GM23338 (cell line): ENCODE measurements around the gene BTNL9.

Experiments
- CREB1 ChIP-seq: fragments of 250-450 bp; sonication (Bioruptor Pico); IDR thresholded peaks from 2 replicates; pipeline ENCODE4 v1.5.0; 2020; ENCODE audit warnings: low read depth, mild to moderate bottlenecking, moderate library complexity
- EZH2 ChIP-seq: fragments of 200-600 bp; sonication (generic); IDR thresholded peaks from one replicate; pipeline ENCODE4 v1.8.0; 2017; ENCODE audit warnings: antibody characterized with exemption, mild to moderate bottlenecking, low read depth; ENCODE audit not compliant: unreplicated experiment
- EZH2phosphoT487 ChIP-seq: fragments of 200-600 bp; sonication (generic); IDR thresholded peaks from one replicate; pipeline ENCODE4 v1.8.1; 2018; ENCODE audit warnings: antibody characterized with exemption; ENCODE audit not compliant: unreplicated experiment
- ZNF114 ChIP-seq: fragments of 250-450 bp; sonication (Bioruptor Pico); IDR thresholded peaks from 2 replicates; pipeline ENCODE4 v1.5.0; 2020; ENCODE audit warnings: mild to moderate bottlenecking, moderate library complexity
- ZNF331 ChIP-seq: fragments of 250-450 bp; sonication (Bioruptor Pico); IDR thresholded peaks from 2 replicates; pipeline ENCODE4 v1.5.0; 2020; ENCODE audit warnings: low read depth, mild to moderate bottlenecking, moderate library complexity
- TF ChIP-seq, protein P1 (sequence below), 2 experiments: fragments of 200-600 bp in 1 of 2; sonication (generic) in 1 of 2; conservative IDR thresholded peaks; 2 replicates each; pipeline versions ENCODE4 v1.5.1 to v1.6.1; 2016 to 2017; ENCODE audit warnings: antibody characterized with exemption in 2 of 2, low read depth in 2 of 2, mild to moderate bottlenecking in 2 of 2, moderate library complexity in 1 of 2
- TF ChIP-seq, protein P2 (sequence below): IDR thresholded peaks from one replicate; pipeline ENCODE4 v1.6.1; 2018; ENCODE audit warnings: antibody characterized with exemption; ENCODE audit not compliant: unreplicated experiment

DNA sequence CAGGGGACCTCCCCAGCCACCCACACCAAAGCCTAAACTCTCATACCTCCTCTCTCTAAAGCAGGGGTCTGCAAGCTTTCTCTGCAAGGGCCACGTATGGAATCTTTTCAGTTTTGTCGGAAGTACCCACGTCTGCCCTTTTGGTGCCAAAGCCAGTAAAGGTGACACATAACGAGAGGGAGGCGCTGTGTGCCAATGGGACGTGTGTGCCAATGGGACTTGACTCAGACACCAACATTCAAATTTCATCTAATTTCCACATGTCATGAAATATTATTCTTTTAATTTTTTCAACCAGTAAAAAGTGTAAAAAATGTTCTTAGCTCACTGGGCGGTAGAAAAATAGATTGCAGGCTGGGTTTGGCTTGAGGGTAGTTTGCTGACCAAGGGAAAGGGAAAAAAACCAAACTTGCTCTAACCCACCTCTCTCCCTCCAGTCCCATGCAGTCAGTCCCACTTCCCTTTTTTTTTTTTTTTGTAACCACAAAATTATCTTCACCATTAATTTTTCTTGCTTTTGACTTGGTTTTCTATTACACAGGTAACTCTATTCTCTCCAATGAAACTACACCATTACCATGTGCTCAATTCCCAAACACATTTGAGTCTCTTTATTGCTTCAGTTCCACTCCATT lies 65.4 kb downstream of the BTNL9 start:
- TF ChIP-seq, protein P1, sequence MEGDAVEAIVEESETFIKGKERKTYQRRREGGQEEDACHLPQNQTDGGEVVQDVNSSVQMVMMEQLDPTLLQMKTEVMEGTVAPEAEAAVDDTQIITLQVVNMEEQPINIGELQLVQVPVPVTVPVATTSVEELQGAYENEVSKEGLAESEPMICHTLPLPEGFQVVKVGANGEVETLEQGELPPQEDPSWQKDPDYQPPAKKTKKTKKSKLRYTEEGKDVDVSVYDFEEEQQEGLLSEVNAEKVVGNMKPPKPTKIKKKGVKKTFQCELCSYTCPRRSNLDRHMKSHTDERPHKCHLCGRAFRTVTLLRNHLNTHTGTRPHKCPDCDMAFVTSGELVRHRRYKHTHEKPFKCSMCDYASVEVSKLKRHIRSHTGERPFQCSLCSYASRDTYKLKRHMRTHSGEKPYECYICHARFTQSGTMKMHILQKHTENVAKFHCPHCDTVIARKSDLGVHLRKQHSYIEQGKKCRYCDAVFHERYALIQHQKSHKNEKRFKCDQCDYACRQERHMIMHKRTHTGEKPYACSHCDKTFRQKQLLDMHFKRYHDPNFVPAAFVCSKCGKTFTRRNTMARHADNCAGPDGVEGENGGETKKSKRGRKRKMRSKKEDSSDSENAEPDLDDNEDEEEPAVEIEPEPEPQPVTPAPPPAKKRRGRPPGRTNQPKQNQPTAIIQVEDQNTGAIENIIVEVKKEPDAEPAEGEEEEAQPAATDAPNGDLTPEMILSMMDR (conservative IDR thresholded peaks at IDR 0.05; ENCODE audit: low read depth in 2 of 2), result no peak
- TF ChIP-seq CREB1 (CRISPR knock-in tag) (no peak), ZNF331 (no peak), EZH2 (no peak), EZH2phosphoT487 (no peak), ZNF114 (no peak)
- TF ChIP-seq, protein P2, sequence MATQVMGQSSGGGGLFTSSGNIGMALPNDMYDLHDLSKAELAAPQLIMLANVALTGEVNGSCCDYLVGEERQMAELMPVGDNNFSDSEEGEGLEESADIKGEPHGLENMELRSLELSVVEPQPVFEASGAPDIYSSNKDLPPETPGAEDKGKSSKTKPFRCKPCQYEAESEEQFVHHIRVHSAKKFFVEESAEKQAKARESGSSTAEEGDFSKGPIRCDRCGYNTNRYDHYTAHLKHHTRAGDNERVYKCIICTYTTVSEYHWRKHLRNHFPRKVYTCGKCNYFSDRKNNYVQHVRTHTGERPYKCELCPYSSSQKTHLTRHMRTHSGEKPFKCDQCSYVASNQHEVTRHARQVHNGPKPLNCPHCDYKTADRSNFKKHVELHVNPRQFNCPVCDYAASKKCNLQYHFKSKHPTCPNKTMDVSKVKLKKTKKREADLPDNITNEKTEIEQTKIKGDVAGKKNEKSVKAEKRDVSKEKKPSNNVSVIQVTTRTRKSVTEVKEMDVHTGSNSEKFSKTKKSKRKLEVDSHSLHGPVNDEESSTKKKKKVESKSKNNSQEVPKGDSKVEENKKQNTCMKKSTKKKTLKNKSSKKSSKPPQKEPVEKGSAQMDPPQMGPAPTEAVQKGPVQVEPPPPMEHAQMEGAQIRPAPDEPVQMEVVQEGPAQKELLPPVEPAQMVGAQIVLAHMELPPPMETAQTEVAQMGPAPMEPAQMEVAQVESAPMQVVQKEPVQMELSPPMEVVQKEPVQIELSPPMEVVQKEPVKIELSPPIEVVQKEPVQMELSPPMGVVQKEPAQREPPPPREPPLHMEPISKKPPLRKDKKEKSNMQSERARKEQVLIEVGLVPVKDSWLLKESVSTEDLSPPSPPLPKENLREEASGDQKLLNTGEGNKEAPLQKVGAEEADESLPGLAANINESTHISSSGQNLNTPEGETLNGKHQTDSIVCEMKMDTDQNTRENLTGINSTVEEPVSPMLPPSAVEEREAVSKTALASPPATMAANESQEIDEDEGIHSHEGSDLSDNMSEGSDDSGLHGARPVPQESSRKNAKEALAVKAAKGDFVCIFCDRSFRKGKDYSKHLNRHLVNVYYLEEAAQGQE, result no peak
